OCI-LY1 (cell line): ENCODE measurements around the gene ANKRD45.

ENCODE experiments used
- H2AFZ ChIP-seq: fragments of 200-600 bp; sonication (generic), shearing (Covaris generic); 2 replicates; pipeline ENCODE4 v1.6.0; 2014; ENCODE audit warnings: antibody characterized with exemption, mild to moderate bottlenecking, low read length
- H3F3A ChIP-seq: fragments of 200-600 bp; sonication (generic), shearing (Covaris generic); 2 replicates; pipeline ENCODE4 v1.6.0; 2014; ENCODE audit warnings: mild to moderate bottlenecking, antibody characterized with exemption, low read length, moderate library complexity; ENCODE audit not compliant: insufficient read depth
- H3K27ac ChIP-seq: fragments of 200-600 bp; sonication (generic); 2 replicates; pipeline ENCODE4 v1.5.1; 2014; ENCODE audit warnings: low read length, mixed run types, mild to moderate bottlenecking, low read depth; ENCODE audit not compliant: poor library complexity, severe bottlenecking
- H3K27me3 ChIP-seq: fragments of 200-600 bp; sonication (generic); 2 replicates; pipeline ENCODE4 v1.6.0; 2014; ENCODE audit warnings: antibody characterized with exemption, mild to moderate bottlenecking, low read length, moderate library complexity; ENCODE audit not compliant: insufficient read depth
- H3K36me3 ChIP-seq: fragments of 200-600 bp; sonication (generic); 2 replicates; pipeline ENCODE4 v1.6.1; 2014; ENCODE audit warnings: mild to moderate bottlenecking, antibody characterized with exemption, low read length, moderate library complexity, mixed read lengths; ENCODE audit not compliant: insufficient read depth
- H3K4me1 ChIP-seq: fragments of 200-600 bp; sonication (generic); 2 replicates; pipeline ENCODE4 v1.5.1; 2014; ENCODE audit warnings: mild to moderate bottlenecking, low read length, moderate library complexity; ENCODE audit not compliant: insufficient read depth, severe bottlenecking
- H3K4me2 ChIP-seq: fragments of 200-600 bp; sonication (generic), shearing (Covaris generic); 2 replicates; pipeline ENCODE4 v1.6.1; 2014; ENCODE audit warnings: low read length
- H3K4me3 ChIP-seq: fragments of 200-600 bp; sonication (generic); 2 replicates; pipeline ENCODE4 v1.5.1; 2014; ENCODE audit warnings: low read length, low read depth, mild to moderate bottlenecking, mixed read lengths; ENCODE audit not compliant: poor library complexity, severe bottlenecking
- H3K79me2 ChIP-seq: fragments of 200-600 bp; shearing (Covaris generic); 2 replicates; pipeline ENCODE4 v1.6.1; 2016; ENCODE audit warnings: mixed run types, low read length, mixed read lengths; ENCODE audit not compliant: insufficient read depth
- H3K9ac ChIP-seq: fragments of 200-600 bp; sonication (generic), shearing (Covaris generic); 2 replicates; pipeline ENCODE4 v1.6.1; 2014; ENCODE audit warnings: mild to moderate bottlenecking, low read length, mixed read lengths
- H3K9me2 ChIP-seq: fragments of 200-600 bp; sonication (generic), shearing (Covaris generic); 2 replicates; pipeline ENCODE4 v1.6.1; 2014; ENCODE audit warnings: low read depth, mild to moderate bottlenecking, low read length, mixed read lengths
- H3K9me3 ChIP-seq: fragments of 200-600 bp; shearing (Covaris generic); 2 replicates; pipeline ENCODE4 v1.6.1; 2014; ENCODE audit warnings: low read length, mixed read lengths
- H4K20me1 ChIP-seq: fragments of 200-600 bp; sonication (generic), shearing (Covaris generic); 2 replicates; pipeline ENCODE4 v1.6.0; 2016; ENCODE audit warnings: mild to moderate bottlenecking, low read length; ENCODE audit not compliant: insufficient read depth
- CTCF ChIP-seq: fragments of 200-600 bp; sonication (generic), shearing (Covaris generic); IDR thresholded peaks from 2 replicates; pipeline ENCODE4 v1.5.1; 2017; ENCODE audit warnings: mild to moderate bottlenecking, antibody characterized with exemption, low read length, moderate library complexity, mixed read lengths
- EZH2 ChIP-seq: fragments of 200-600 bp; sonication (generic), shearing (Covaris generic); IDR thresholded peaks from 2 replicates; pipeline ENCODE4 v1.8.0; 2017; ENCODE audit warnings: borderline replicate concordance, mixed run types, mild to moderate bottlenecking, antibody characterized with exemption, low read length, moderate library complexity, mixed read lengths

ANKRD45 gene

GRCh38 chr1:173661271-173661670, 8.4 kb downstream of the ANKRD45 start:
- Histone ChIP-seq H3K4me1 (no peaks in the 10 kb centered on the region), H2AFZ (no peak overlapping the region), H3K9me3 (no peaks in the 10 kb centered on the region), H3K4me3 (no peak overlapping the region), H3K4me2 (no peak overlapping the region), H4K20me1 (no peaks in the 10 kb centered on the region), H3K36me3 (no peaks in the 10 kb centered on the region), H3K9ac (no peak overlapping the region), H3K79me2 (no peaks in the 10 kb centered on the region), H3K27me3 (no peaks in the 10 kb centered on the region), H3K9me2 (no peaks in the 10 kb centered on the region), H3K27ac (no peak overlapping the region), H3F3A (no peaks in the 10 kb centered on the region)
- TF ChIP-seq CTCF = no peak
- TF ChIP-seq EZH2 = no peak

DNA sequence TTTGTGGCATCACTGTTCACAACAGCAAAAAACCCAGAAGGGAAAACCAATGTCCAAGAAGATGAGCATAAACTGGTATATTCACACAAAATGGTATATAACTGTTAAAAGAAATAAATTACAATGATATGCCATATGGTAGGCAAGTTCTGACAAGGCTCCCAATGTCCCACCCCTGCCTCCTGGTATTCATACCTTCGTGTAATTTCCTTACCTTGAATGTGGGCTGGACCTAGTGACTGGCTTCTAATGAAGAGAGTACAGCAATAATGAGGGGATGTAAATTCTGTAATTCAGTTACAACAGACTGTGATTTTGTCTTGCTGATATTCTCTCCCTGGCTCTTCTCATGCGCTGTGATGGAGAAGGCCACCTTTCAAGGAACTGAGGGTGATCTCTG, 9.3 kb downstream of the ANKRD45 start:
- Histone ChIP-seq H3K9me3 (no peaks in the 10 kb centered on the region), H3K4me2 (no peak overlapping the region), H3K36me3 (no peaks in the 10 kb centered on the region), H3F3A (no peaks in the 10 kb centered on the region), H3K27me3 (no peaks in the 10 kb centered on the region), H3K9ac (no peak overlapping the region), H2AFZ (no peak overlapping the region), H3K79me2 (no peaks in the 10 kb centered on the region), H3K4me3 (no peak overlapping the region), H3K4me1 (no peaks in the 10 kb centered on the region), H4K20me1 (no peaks in the 10 kb centered on the region), H3K27ac (no peak overlapping the region), H3K9me2 (no peaks in the 10 kb centered on the region)
- TF ChIP-seq CTCF (no peak), EZH2 (no peak)

DNA sequence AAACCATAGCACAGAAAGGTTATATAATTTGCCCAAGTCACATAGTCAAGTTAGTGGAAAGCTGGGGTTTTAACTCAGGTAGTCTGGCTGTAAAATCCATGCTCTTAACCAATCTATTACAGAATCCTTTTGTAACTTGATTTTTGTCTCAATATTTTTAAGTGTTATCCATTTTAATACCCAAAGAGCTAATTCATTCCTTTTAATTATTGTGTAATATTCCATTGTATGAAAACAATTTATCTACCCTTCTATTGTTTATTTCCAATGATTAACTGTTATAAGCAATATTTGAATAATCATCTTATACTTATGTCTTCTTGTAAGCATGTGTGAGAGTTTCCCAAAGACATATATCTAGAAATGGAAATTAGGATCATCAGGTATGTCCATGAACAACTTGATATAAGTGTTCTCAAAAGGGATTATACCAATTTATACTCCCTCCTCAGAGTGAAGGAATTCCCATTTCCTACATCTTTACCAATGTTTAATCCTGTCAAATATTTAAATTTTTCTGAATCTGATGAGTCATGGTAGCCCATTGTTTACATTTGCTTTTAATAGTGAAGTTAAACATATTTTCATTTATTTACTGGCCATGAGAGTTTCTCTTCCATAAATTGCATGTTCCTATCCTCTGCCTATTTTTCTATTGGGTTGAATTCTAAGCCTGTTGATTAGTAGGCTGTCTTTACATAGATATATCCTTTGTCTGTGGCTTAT, 20.6 kb downstream of the ANKRD45 start:
- Histone ChIP-seq H3K9me3 (no peaks in the 10 kb centered on the region), H3K4me1 (no peaks in the 10 kb centered on the region), H3K9ac (no peak overlapping the region), H2AFZ (no peak overlapping the region), H3K27ac (no peak overlapping the region), H3F3A (no peaks in the 10 kb centered on the region), H4K20me1 (no peaks in the 10 kb centered on the region), H3K79me2 (no peaks in the 10 kb centered on the region), H3K4me2 (no peak overlapping the region), H3K36me3 (no peaks in the 10 kb centered on the region), H3K27me3 (no peaks in the 10 kb centered on the region), H3K9me2 (no peaks in the 10 kb centered on the region), H3K4me3 (no peak overlapping the region)
- no peak for TF ChIP-seq EZH2
- TF ChIP-seq CTCF = no peak
